WTC11 (cell line): ENCODE results near the gene PLCL2.

Experiments
- ARID4B ChIP-seq: sonication (generic); formaldehyde crosslinking; IDR thresholded peaks from 2 replicates; pipeline ENCODE4 v1.8.0; 2023; ENCODE audit warnings: missing genetic modification reagents, mild to moderate bottlenecking, borderline replicate concordance
- CTCF ChIP-seq: fragments of 200-600 bp; IDR thresholded peaks from 2 replicates; pipeline ENCODE4 v1.8.0; 2022; ENCODE audit warnings: antibody characterized with exemption
- FOXJ3 ChIP-seq: sonication (generic); formaldehyde crosslinking; IDR thresholded peaks from 2 replicates; pipeline ENCODE4 v1.9.0; 2021; ENCODE audit warnings: missing genetic modification reagents, mild to moderate bottlenecking, borderline replicate concordance
- TCF7 ChIP-seq: sonication (generic); formaldehyde crosslinking; IDR thresholded peaks from 2 replicates; pipeline ENCODE4 v1.8.0; 2022; ENCODE audit warnings: mild to moderate bottlenecking, low read depth, missing genetic modification reagents, moderate library complexity
- USF1 ChIP-seq: sonication (generic); formaldehyde crosslinking; IDR thresholded peaks from 2 replicates; pipeline ENCODE4 v1.8.0; 2022; ENCODE audit warnings: mild to moderate bottlenecking, missing genetic modification reagents
- USF2 ChIP-seq: sonication (generic); formaldehyde crosslinking; IDR thresholded peaks from 2 replicates; pipeline ENCODE4 v1.8.1; 2023; ENCODE audit warnings: mild to moderate bottlenecking, missing genetic modification reagents, moderate library complexity

GRCh38 chr3:16932877-16933276 lies 48.1 kb downstream of the PLCL2 start:
- TF ChIP-seq CTCF, result no peak
- TF ChIP-seq USF1, result no peak
- no peak for TF ChIP-seq USF2 (CRISPR knock-in tag)
- no peak for TF ChIP-seq ARID4B (CRISPR knock-in tag)
- TF ChIP-seq TCF7 (CRISPR knock-in tag), result no peak
- no peak for TF ChIP-seq FOXJ3 (CRISPR knock-in tag)
